Cardiac muscle cell (in vitro differentiated cells and primary cell): ENCODE data around the gene SPATS2L. TPM values are rescaled to one million over a fixed set of nuclear protein-coding genes. Genes with fewer than 3 reads are reported as not detected.

Source experiments
- DNase-seq, 2 donors: peaks; one replicate each; pipeline versions ENCODE4 v3.0.0 to v3.0.0-alpha.2; 2010 to 2017; ENCODE audit warnings: low read depth in 1 of 2, low spot score in 1 of 2
- H3K27ac ChIP-seq: fragments of 200-600 bp; sonication (generic); 2 replicates; pipeline ENCODE4 v1.5.1; 2016
- H3K27me3 ChIP-seq: fragments of 200-600 bp; sonication (generic); 2 replicates; pipeline ENCODE4 v1.6.0; 2016; ENCODE audit warnings: control low read depth
- H3K36me3 ChIP-seq: fragments of 200-600 bp; sonication (generic); 2 replicates; pipeline ENCODE4 v1.5.1; 2016; ENCODE audit warnings: control low read depth
- H3K4me1 ChIP-seq: fragments of 200-600 bp; sonication (generic); 2 replicates; pipeline ENCODE4 v1.8.1; 2017; ENCODE audit warnings: low read depth, mild to moderate bottlenecking, mixed run types
- H3K4me3 ChIP-seq: fragments of 200-600 bp; sonication (generic); 2 replicates; pipeline ENCODE4 v1.5.1; 2016; ENCODE audit warnings: mild to moderate bottlenecking
- H3K9me3 ChIP-seq: fragments of 200-600 bp; sonication (generic); 2 replicates; pipeline ENCODE4 v1.5.1; 2017; ENCODE audit warnings: low read depth, mild to moderate bottlenecking, control low read depth
- polyA plus RNA-seq: library from polyadenylated mRNA; unstranded; fragments of >200 nt; fragmentation: Nextera tagmentation; extraction: Ambion mirVana; gene quantifications from 2 replicates; pipeline ENCODE4 v1.2.1, GENCODE V29; 2016
- total RNA-seq: library from RNA; depleted of rRNA; stranded (reverse); fragments of >200 nt; gene quantifications from 2 replicates; pipeline ENCODE4 v1.2.3, GENCODE V29; 2016
- TF ChIP-seq, protein P1 (sequence below): IDR thresholded peaks from 2 replicates; pipeline ENCODE4 v1.5.1; 2012; ENCODE audit warnings: low read depth, mild to moderate bottlenecking, low read length

SPATS2L gene
- total and polyA plus RNA-seq, 2 experiments from 2014 or later = 20.0 to 37.4 TPM

DNA sequence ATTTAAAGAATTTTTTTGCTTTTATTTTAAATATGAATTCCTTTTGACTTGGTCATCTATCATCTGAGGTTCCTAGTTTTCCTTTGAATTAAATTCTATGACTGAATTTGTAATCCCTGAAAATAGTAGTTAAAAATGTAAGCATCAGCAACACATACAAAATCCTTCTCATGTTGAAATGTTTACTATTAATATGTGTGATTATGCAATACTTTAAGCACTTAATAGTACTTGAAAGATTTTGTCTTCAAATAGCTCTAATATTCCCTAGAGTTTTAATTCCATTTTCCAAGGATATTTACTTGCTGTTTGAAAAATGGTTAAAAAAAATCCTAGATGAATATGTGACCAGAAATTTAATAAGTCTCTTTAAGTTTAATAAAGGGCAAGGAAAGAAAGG is 26.6 kb upstream of the SPATS2L start:
- no peaks in the 10 kb centered on the region for H3K27me3 ChIP-seq
- no peaks in the 10 kb centered on the region for H3K36me3 ChIP-seq
- no peak overlapping the region for H3K27ac ChIP-seq
- no peak overlapping the region for H3K4me3 ChIP-seq
- H3K9me3 ChIP-seq = no peaks in the 10 kb centered on the region
- no peaks in the 10 kb centered on the region for H3K4me1 ChIP-seq
- TF ChIP-seq, protein P1, sequence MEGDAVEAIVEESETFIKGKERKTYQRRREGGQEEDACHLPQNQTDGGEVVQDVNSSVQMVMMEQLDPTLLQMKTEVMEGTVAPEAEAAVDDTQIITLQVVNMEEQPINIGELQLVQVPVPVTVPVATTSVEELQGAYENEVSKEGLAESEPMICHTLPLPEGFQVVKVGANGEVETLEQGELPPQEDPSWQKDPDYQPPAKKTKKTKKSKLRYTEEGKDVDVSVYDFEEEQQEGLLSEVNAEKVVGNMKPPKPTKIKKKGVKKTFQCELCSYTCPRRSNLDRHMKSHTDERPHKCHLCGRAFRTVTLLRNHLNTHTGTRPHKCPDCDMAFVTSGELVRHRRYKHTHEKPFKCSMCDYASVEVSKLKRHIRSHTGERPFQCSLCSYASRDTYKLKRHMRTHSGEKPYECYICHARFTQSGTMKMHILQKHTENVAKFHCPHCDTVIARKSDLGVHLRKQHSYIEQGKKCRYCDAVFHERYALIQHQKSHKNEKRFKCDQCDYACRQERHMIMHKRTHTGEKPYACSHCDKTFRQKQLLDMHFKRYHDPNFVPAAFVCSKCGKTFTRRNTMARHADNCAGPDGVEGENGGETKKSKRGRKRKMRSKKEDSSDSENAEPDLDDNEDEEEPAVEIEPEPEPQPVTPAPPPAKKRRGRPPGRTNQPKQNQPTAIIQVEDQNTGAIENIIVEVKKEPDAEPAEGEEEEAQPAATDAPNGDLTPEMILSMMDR = no peak
- DNase-seq = no peak

DNA sequence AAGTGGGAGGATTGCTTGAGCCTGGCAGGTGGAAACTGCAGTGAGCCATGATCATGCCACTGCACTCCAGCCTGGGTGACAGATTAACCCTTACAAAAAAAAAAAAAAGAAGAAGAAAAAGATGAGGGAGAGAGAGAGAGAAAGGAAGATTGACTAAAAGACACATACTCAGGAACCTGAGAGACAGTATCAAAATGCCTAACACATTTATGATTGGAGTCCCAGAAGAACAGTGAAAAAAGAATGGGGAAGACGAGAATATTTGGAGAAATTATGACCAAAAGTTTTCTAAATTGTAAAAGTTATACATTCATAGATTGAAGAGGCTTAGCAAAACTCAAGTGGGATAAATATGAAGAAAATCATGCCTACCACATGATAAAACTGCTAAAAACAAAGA is 19.9 kb upstream of the SPATS2L start:
- no peak for DNase-seq
- Histone ChIP-seq H3K4me3 (no peak overlapping the region), H3K36me3 (no peaks in the 10 kb centered on the region), H3K4me1 (no peaks in the 10 kb centered on the region), H3K27ac (no peak overlapping the region), H3K27me3 (no peaks in the 10 kb centered on the region), H3K9me3 (no peaks in the 10 kb centered on the region)
- TF ChIP-seq, protein P1 = no peak

DNA sequence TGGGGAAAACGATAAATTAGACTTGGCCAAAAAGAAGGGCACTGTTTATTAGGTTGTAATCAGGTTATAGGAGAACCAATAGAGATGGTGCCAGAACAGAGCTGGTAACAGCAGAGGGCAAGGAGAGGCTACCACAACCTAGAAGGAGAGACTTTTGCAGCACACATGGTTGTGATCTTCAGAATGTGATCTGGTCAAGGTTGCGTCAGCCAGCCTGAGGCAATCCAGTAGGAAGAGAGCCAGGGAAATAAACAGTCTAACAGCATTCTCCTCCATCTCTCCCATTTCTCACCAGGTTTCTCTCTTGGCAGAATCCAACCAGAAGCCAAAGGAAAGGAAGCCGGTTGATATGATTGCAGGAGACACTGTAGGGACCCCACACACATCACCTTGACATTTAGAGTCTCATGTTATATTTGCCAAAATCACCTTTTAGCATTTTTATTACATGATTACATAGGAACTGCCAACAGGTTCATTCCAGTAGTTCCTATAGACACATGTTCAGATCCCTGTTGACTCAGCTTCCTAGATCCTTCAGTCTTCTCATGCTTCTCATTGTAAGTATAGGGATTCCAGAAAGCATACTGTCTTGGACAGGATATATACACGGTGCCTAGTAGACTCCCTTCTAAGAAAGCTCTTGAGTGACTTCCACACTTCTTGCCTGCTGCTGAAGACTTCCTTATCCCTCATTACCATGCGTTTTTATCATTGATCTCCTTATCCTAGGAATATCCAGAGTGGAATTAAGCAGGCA is 17.6 kb upstream of the SPATS2L start:
- Histone ChIP-seq H3K4me1 (no peaks in the 10 kb centered on the region), H3K27me3 (no peaks in the 10 kb centered on the region), H3K9me3 (no peaks in the 10 kb centered on the region), H3K36me3 (no peaks in the 10 kb centered on the region), H3K27ac (no peak overlapping the region), H3K4me3 (no peak overlapping the region)
- TF ChIP-seq, protein P1 = no peak
- DNase-seq = peak in 1 of 2 donors; percentile 54

DNA sequence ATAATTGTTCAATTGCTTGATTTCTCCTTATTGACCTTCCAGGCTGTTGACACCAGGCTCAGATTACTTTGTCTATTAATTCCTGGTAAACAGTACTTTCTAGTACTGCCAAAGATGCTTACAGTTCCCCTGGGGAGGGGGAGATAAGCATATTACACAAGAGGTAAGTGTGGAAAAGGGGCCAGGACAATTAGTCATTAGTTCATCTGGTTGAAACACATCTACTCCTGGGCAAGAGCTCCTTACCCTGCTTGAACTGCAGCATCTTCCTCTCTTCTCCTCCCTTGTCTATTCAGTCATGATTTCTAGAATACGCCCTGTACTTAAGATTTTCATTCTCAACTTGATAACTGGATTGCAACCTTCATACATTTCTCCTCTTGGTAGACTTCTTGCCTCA is 10.4 kb upstream of the SPATS2L start:
- TF ChIP-seq, protein P1 = no peak
- Histone ChIP-seq H3K27ac (no peak overlapping the region), H3K27me3 (no peaks in the 10 kb centered on the region), H3K36me3 (no peaks in the 10 kb centered on the region), H3K4me3 (no peak overlapping the region), H3K9me3 (no peaks in the 10 kb centered on the region), H3K4me1 (no peaks in the 10 kb centered on the region)
- DNase-seq = peak in 1 of 2 donors; percentile 39

DNA sequence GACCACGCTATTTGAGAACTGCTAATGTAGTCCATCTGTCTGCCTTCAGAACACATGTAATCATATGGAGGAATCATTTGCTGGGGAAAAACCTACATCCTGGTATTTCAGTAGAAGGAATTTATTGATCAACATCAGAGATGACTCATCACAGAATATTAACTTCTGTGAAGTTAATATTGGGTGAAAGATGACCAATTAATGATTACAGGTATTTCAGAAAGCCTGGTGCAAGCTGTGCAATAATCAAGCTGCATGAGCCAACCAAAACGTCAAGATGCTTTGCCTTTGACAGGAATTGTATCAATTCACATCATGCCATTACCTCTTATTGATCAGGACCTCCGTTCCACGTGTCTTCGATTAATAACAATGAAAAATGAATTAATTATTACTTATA is 9.4 kb upstream of the SPATS2L start:
- H3K36me3 ChIP-seq = no peaks in the 10 kb centered on the region
- no peak for DNase-seq
- no peak overlapping the region for H3K4me3 ChIP-seq
- no peaks in the 10 kb centered on the region for H3K27me3 ChIP-seq
- H3K4me1 ChIP-seq = no peaks in the 10 kb centered on the region
- H3K9me3 ChIP-seq = no peaks in the 10 kb centered on the region
- H3K27ac ChIP-seq = no peak overlapping the region
- TF ChIP-seq, protein P1 = no peak
